HG02610 (cell line): Measurements from ENCODE around the gene MESD.

Experiments used
- ATAC-seq: cut with Tn5 transposase; IDR thresholded peaks from one replicate; pipeline ENCODE4 v1.9.1; 2021; ENCODE audit warnings: mild to moderate bottlenecking, moderate library complexity; ENCODE audit not compliant: unreplicated experiment

Gene MESD

GRCh38 chr15:80942266-80942665 lies 47.4 kb downstream of the MESD start:
- ATAC-seq = no peak

GRCh38 chr15:80940851-80941250 lies 48.8 kb downstream of the MESD start:
- ATAC-seq = no peak

- no peak for ATAC-seq
Observed at GRCh38 chr15:80940331-80940730, 49.3 kb downstream of the MESD start.

GRCh38 chr15:80939216-80939615 lies 50.4 kb downstream of the MESD start:
- ATAC-seq = no peak

GRCh38 chr15:80937718-80938117 lies 51.9 kb downstream of the MESD start:
- no peak for ATAC-seq

- no peak for ATAC-seq
Observed at GRCh38 chr15:80936288-80937078, 53.1 kb downstream of the MESD start.

GRCh38 chr15:80934761-80935221 lies 54.8 kb downstream of the MESD start:
- ATAC-seq = no peak

- ATAC-seq = no peak
Observed at GRCh38 chr15:80932989-80933388, 56.6 kb downstream of the MESD start.

- ATAC-seq = no peak
Observed at GRCh38 chr15:80932513-80932815, 57.2 kb downstream of the MESD start.

- ATAC-seq = no peak
Observed at GRCh38 chr15:80931721-80932512, 57.7 kb downstream of the MESD start.

GRCh38 chr15:80931191-80931590 lies 58.4 kb downstream of the MESD start:
- no peak for ATAC-seq

- no peak for ATAC-seq
Observed at GRCh38 chr15:80929689-80930088, 59.9 kb downstream of the MESD start.

GRCh38 chr15:80929225-80929624 lies 60.4 kb downstream of the MESD start:
- ATAC-seq = no peak

GRCh38 chr15:80926126-80926525 lies 63.5 kb downstream of the MESD start:
- no peak for ATAC-seq

- no peak for ATAC-seq
Observed at GRCh38 chr15:80925597-80926059, 64.0 kb downstream of the MESD start.

GRCh38 chr15:80924278-80924677 lies 65.3 kb downstream of the MESD start:
- no peak for ATAC-seq

GRCh38 chr15:80923668-80924067 lies 66.0 kb downstream of the MESD start:
- ATAC-seq = no peak

GRCh38 chr15:80921736-80922410 lies 67.7 kb downstream of the MESD start:
- no peak for ATAC-seq

- peak; percentile 76 for ATAC-seq
Observed at GRCh38 chr15:80920271-80920699, 69.3 kb downstream of the MESD start.

- ATAC-seq = no peak
Observed at GRCh38 chr15:80918196-80918783, 71.3 kb downstream of the MESD start.

- ATAC-seq = no peak
Observed at GRCh38 chr15:80916056-80916455, 73.6 kb downstream of the MESD start.
